Common myeloid progenitor, CD34-positive (primary cell): ENCODE measurements around the gene ACTG2.

ENCODE experiments used
- CTCF ChIA-PET: fragments of 350-600 bp; sonication (Branson Sonifier 250); formaldehyde crosslinking; loops from one replicate; lab custom pipeline; 2021; ENCODE audit warnings: antibody characterized with exemption; lab: Charles Lee
- POLR2A ChIA-PET: fragments of 350-600 bp; sonication (Branson Sonifier 250); formaldehyde crosslinking; loops from one replicate; lab custom pipeline; 2021; ENCODE audit warnings: antibody characterized with exemption; lab: Charles Lee
- DNase-seq, 3 donors: peaks; one replicate each; pipeline versions ENCODE4 v3.0.0 to v3.0.0-alpha.2; 2013
- H3K27ac ChIP-seq, 2 experiments: 1 replicate in 1 of 2; 2 replicates in 1 of 2; pipeline ENCODE4 v1.7.0; 2013; ENCODE audit warnings: inconsistent platforms in 2 of 2, low read length in 2 of 2, mild to moderate bottlenecking in 2 of 2, low read depth in 1 of 2, moderate library complexity in 1 of 2; ENCODE audit not compliant: severe bottlenecking in 2 of 2, insufficient read depth in 1 of 2, poor library complexity in 1 of 2
- H3K27me3 ChIP-seq, 5 experiments: replicated peaks in 2 of 5; 1 replicate in 3 of 5; 2 replicates in 2 of 5; pipeline versions ENCODE4 v1.6.1 to v1.7.0; 2013; ENCODE audit warnings: low read length in 4 of 5, mild to moderate bottlenecking in 2 of 5, moderate library complexity in 2 of 5, inconsistent platforms in 1 of 5; ENCODE audit not compliant: insufficient read depth in 5 of 5, control insufficient read depth in 4 of 5
- H3K36me3 ChIP-seq, 4 experiments: 1 replicate in 2 of 4; 2 replicates in 2 of 4; pipeline versions ENCODE4 v1.6.1 to v1.7.0; 2013; ENCODE audit warnings: low read length in 3 of 4, control low read depth in 1 of 4, mild to moderate bottlenecking in 1 of 4; ENCODE audit not compliant: control insufficient read depth in 4 of 4, insufficient read depth in 4 of 4
- H3K4me1 ChIP-seq, 4 experiments: 1 replicate in 3 of 4; 2 replicates in 1 of 4; pipeline versions ENCODE4 v1.6.1 to v1.7.1; 2013; ENCODE audit warnings: low read length in 3 of 4, mild to moderate bottlenecking in 3 of 4, control low read depth in 1 of 4, inconsistent platforms in 1 of 4, moderate library complexity in 1 of 4; ENCODE audit not compliant: control insufficient read depth in 4 of 4, insufficient read depth in 4 of 4; ENCODE audit errors: control extremely low read depth in 1 of 4
- H3K4me3 ChIP-seq, 7 experiments: 1 replicate in 4 of 7; 2 replicates in 3 of 7; pipeline versions ENCODE4 v1.5.1 to v1.7.0; 2013; ENCODE audit warnings: mild to moderate bottlenecking in 7 of 7, low read length in 6 of 7, moderate library complexity in 6 of 7, inconsistent platforms in 2 of 7, low read depth in 2 of 7, control low read depth in 1 of 7; ENCODE audit not compliant: insufficient read depth in 4 of 7, control insufficient read depth in 1 of 7; ENCODE audit errors: extremely low read depth in 1 of 7
- H3K9me3 ChIP-seq, 5 experiments: 1 replicate in 4 of 5; 2 replicates in 1 of 5; pipeline versions ENCODE4 v1.6.1 to v1.7.1; 2013; ENCODE audit warnings: low read length in 4 of 5, mild to moderate bottlenecking in 2 of 5, inconsistent platforms in 1 of 5, low read depth in 1 of 5, moderate library complexity in 1 of 5; ENCODE audit not compliant: control insufficient read depth in 4 of 5, insufficient read depth in 2 of 5; ENCODE audit errors: control extremely low read depth in 1 of 5
- WGBS: methylation state at CpG from one replicate; pipeline ENCODE4 v1.1.5; 2013; ENCODE audit not compliant: insufficient coverage; 5-methylcytosine and 5-hydroxymethylcytosine counted together

The ACTG2 gene

DNA sequence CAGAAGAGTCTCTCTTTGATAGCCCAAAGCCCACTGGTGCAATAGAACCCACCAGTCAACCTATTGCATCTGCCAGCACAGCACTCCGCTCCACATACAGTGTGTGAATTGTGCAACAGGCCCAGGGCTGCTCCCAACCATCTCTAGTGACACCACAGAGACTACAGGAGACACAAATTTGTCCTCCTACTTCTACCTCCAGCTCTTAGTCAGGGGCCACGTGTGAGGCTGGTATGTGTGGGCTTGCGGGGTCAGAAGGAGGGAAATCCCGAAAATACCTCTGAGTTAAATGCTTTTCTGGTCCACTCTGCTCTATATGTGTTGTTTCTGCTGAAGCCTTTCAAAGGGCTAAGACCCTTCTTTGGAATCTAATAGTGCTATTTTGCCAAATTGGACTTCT lies 51.9 kb downstream of the ACTG2 start:
- Histone ChIP-seq H3K9me3 (no peaks in the 10 kb centered on the region), H3K36me3 (peaks cover 9 to 57% (median 41%) of the 10 kb centered on the region in 4 experiments), H3K4me1 (peaks cover 4 to 13% (median 8%) of the 10 kb centered on the region in 4 experiments), H3K4me3 (no peak overlapping the region), H3K27ac (no peak overlapping the region), H3K27me3 (no peaks in the 10 kb centered on the region)
- CTCF ChIA-PET, result interaction anchor here (1.5 to 1.6 kb wide), 2 partner anchors 26 to 43 kb away, joined by 6 read pairs; no protein-coding TSS in a partner anchor
- POLR2A ChIA-PET, result no interaction called here
- WGBS, result 93% methylated on average over 4 of the region's 4 CpGs
- DNase-seq, result no peak

DNA sequence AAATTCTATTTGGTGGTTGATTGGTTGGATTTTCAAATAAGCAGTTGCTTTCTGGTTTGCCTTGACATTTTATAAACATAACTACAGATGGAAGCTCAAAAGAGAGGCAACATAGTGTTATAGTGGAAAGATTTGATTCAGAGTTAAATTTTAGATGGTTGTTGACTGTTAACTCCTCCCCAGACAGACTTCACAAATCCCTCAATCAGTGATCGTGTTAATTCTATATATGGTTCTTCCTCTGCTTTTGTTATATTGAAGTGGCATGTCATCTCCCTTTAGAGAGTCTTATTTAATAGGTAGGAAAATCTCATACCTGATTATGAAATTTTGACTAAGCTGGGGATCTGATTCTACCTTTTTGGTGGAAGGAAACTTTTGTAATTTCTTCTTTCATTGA lies 53.4 kb downstream of the ACTG2 start:
- CTCF ChIA-PET, result no interaction called here

GRCh38 chr2:73946666-73947065 lies 53.9 kb downstream of the ACTG2 start:
- Histone ChIP-seq H3K9me3 (no peaks in the 10 kb centered on the region), H3K4me1 (peaks cover 4 to 13% (median 8%) of the 10 kb centered on the region in 4 experiments), H3K27me3 (no peaks in the 10 kb centered on the region), H3K4me3 (no peak overlapping the region), H3K27ac (no peak overlapping the region), H3K36me3 (peaks cover 12 to 67% (median 54%) of the 10 kb centered on the region in 4 experiments)
- DNase-seq, result no peak
- ChIA-PET POLR2A (no interaction called here), CTCF (interaction anchor here (1.4 kb wide), 1 partner anchor 8 kb away, joined by 5 read pairs; no protein-coding TSS in a partner anchor)
- 100% methylated on average over 3 of the region's 3 CpGs for WGBS

More for the DNA sequence above, 53.4 kb downstream of the ACTG2 start:
- POLR2A ChIA-PET, result no interaction called here
- no peak for DNase-seq
- Histone ChIP-seq H3K36me3 (peaks cover 12 to 65% (median 51%) of the 10 kb centered on the region in 4 experiments), H3K27me3 (no peaks in the 10 kb centered on the region), H3K4me3 (no peak overlapping the region), H3K27ac (no peak overlapping the region), H3K4me1 (peaks cover 4 to 13% (median 8%) of the 10 kb centered on the region in 4 experiments), H3K9me3 (no peaks in the 10 kb centered on the region)
- WGBS, result no CpG with 5 or more reads among the region's 1 CpG

GRCh38 chr2:73947412-73948018 lies 54.7 kb downstream of the ACTG2 start:
- no peak overlapping the region for H3K27ac ChIP-seq
- no peaks in the 10 kb centered on the region for H3K27me3 ChIP-seq
- ChIA-PET CTCF (interaction anchor here (1.1 to 2.1 kb wide), 3 partner anchors 9 to 173 kb away, joined by 3 to 7 read pairs (median 5); no protein-coding TSS in a partner anchor), POLR2A (no interaction called here)
- H3K4me3 ChIP-seq, result no peak overlapping the region
- H3K4me1 ChIP-seq, result peaks cover 4 to 13% (median 8%) of the 10 kb centered on the region in 4 experiments
- DNase-seq, result no peak
- no peaks in the 10 kb centered on the region for H3K9me3 ChIP-seq
- WGBS, result 94% methylated on average over 4 of the region's 5 CpGs
- H3K36me3 ChIP-seq, result peaks cover 17 to 74% (median 59%) of the 10 kb centered on the region in 4 experiments

DNA sequence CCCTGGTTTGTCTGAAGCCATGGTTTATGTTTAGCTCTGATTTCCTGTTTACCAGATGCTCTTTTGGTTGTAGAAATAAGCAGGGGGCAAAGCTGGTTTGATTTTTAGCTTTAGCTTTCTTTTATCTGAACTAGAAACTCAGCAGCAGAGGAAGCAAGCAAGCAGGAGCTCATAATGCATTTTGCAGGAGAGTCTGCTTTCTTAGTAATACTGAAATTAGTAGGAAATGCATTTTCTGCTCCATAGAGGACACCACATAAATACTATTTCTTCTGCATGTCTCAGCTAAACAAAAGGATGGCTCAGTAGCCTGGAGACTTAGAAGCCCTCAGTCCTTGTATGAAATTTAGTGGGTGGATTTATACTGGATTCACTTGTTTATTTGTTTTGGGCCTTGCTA lies 57.0 kb downstream of the ACTG2 start:
- DNase-seq, result no peak
- Histone ChIP-seq H3K4me3 (no peak overlapping the region), H3K36me3 (peaks cover 22 to 79% (median 68%) of the 10 kb centered on the region in 4 experiments)

DNA sequence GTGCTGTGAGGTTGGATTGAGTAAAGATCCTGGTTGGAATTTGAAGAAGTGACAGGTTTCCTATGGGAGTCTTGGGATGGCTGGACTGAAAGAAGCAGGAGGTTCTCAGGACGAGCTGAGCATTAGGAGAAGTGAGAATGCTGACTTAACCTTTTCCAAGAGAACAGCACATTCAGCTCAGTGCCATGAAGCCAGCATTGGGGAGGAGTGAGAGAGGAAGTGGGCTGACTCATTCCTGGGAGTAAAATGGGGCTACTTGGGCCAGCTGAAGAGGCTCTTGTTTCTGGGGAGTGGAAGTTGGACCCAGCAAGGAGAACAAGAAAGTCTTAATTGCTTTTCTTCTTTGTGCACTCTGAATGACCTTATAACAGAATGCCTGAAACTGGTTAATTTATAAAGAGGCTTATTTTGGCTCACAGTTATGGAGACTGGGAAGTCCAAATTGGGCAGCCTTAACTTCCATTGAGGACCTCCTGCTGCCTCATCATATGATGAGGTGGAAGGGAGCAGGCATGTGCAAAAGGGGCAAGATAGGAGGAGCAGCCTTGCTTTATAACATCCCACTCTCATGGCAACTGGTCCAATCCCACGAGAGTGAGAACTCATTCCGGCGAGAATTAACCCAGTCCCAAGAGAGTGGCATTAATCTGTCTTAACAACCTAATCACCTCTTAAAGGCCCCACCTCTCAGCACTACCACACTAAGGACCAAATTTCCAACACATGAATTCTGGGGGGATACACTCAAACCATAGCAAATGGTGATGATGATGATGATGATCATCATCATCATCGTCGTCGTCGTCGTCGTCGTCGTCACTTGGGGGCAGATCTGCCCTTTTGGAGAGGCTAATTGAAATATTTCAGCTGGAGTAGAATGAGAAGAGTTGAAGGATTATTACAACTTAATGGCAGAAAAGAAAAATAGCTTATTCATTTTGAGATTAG lies 60.0 kb downstream of the ACTG2 start:
- H3K9me3 ChIP-seq, result no peaks in the 10 kb centered on the region
- peaks cover 4 to 13% (median 8%) of the 10 kb centered on the region in 4 experiments for H3K4me1 ChIP-seq
- H3K27me3 ChIP-seq, result no peaks in the 10 kb centered on the region
- no peak overlapping the region for H3K4me3 ChIP-seq
- DNase-seq, result no peak
- H3K36me3 ChIP-seq, result peaks cover 27 to 81% (median 65%) of the 10 kb centered on the region in 4 experiments
- WGBS, result 85% methylated on average over 8 of the region's 12 CpGs
- ChIA-PET CTCF (interaction anchor here (0.8 to 1.7 kb wide), 5 partner anchors 12 to 35 kb away, joined by 3 to 4 read pairs (median 4); no protein-coding TSS in a partner anchor), POLR2A (no interaction called here)
- no peak overlapping the region for H3K27ac ChIP-seq

More for the DNA sequence above, 57.0 kb downstream of the ACTG2 start:
- ChIA-PET CTCF (interaction anchor here (1.7 kb wide), 1 partner anchor 38 kb away, joined by 4 read pairs; no protein-coding TSS in a partner anchor), POLR2A (interaction anchor here (0.8 kb wide), 1 partner anchor 23 kb away, joined by 4 read pairs; no protein-coding TSS in a partner anchor)
- Histone ChIP-seq H3K4me1 (peaks cover 4 to 13% (median 8%) of the 10 kb centered on the region in 4 experiments), H3K27ac (no peak overlapping the region), H3K27me3 (no peaks in the 10 kb centered on the region), H3K9me3 (no peaks in the 10 kb centered on the region)
